MM.1S (cell line): ENCODE data around the gene HPGDS.

Experiments used
- CTCF ChIP-seq: fragments of 300-600 bp; sonication (generic); IDR thresholded peaks from 2 replicates; pipeline ENCODE4 v1.5.1; 2016; ENCODE audit warnings: antibody characterized with exemption, low read length, mixed read lengths
- EZH2 ChIP-seq: fragments of 300-600 bp; sonication (generic); optimal IDR thresholded peaks from 2 replicates; pipeline ENCODE3; 2017; ENCODE audit warnings: low read depth, mild to moderate bottlenecking, antibody characterized with exemption, low read length, mixed read lengths
- EZH2phosphoT487 ChIP-seq: fragments of 300-600 bp; sonication (generic); IDR thresholded peaks from 2 replicates; pipeline ENCODE4 v1.6.1; 2018; ENCODE audit warnings: antibody characterized with exemption, low read length

GRCh38 chr4:94329933-94330332 lies 12.7 kb downstream of the HPGDS start:
- TF ChIP-seq EZH2 (no peak), CTCF (no peak), EZH2phosphoT487 (no peak)
